SKM-1 treated with dmso at 0.1 percent for 144 hours (cell line): Measurements from ENCODE around the gene LRRN2.

Experiments used
- DNase-seq: peaks from one replicate; lab custom pipeline; 2025; ENCODE audit not compliant: unreplicated experiment; lab: John Stamatoyannopoulos, UW

Gene LRRN2

GRCh38 chr1:204663644-204664383, 21.7 kb downstream of the LRRN2 start:
- no peak for DNase-seq

- DNase-seq = no peak
Measured at GRCh38 chr1:204662530-204662929, 23.0 kb downstream of the LRRN2 start.

GRCh38 chr1:204660509-204660908, 25.0 kb downstream of the LRRN2 start:
- DNase-seq = no peak

- DNase-seq = no peak
Measured at GRCh38 chr1:204659056-204659455, 26.5 kb downstream of the LRRN2 start.

- DNase-seq = no peak
Measured at GRCh38 chr1:204658295-204658694, 27.2 kb downstream of the LRRN2 start.

- no peak for DNase-seq
Measured at GRCh38 chr1:204653590-204654340, 31.8 kb downstream of the LRRN2 start.

GRCh38 chr1:204652497-204652896, 33.0 kb downstream of the LRRN2 start:
- no peak for DNase-seq

- DNase-seq = no peak
Measured at GRCh38 chr1:204651843-204652421, 33.6 kb downstream of the LRRN2 start.

- DNase-seq = no peak
Measured at GRCh38 chr1:204650911-204651570, 34.5 kb downstream of the LRRN2 start.

- DNase-seq = no peak
Measured at GRCh38 chr1:204649721-204650521, 35.6 kb downstream of the LRRN2 start.

- no peak for DNase-seq
Measured at GRCh38 chr1:204648576-204648975, 37.0 kb downstream of the LRRN2 start.

- no peak for DNase-seq
Measured at GRCh38 chr1:204647805-204648153, 37.8 kb downstream of the LRRN2 start.

- peak; percentile 23 for DNase-seq
Measured at GRCh38 chr1:204647114-204647804, 38.3 kb downstream of the LRRN2 start.

- DNase-seq = no peak
Measured at GRCh38 chr1:204645666-204646065, 39.9 kb downstream of the LRRN2 start.

- DNase-seq = no peak
Measured at GRCh38 chr1:204645251-204645650, 40.3 kb downstream of the LRRN2 start.

GRCh38 chr1:204643503-204643902, 42.0 kb downstream of the LRRN2 start:
- DNase-seq = no peak

- DNase-seq = no peak
Measured at GRCh38 chr1:204641936-204642335, 43.6 kb downstream of the LRRN2 start.

- no peak for DNase-seq
Measured at GRCh38 chr1:204641455-204641854, 44.1 kb downstream of the LRRN2 start.

- no peak for DNase-seq
Measured at GRCh38 chr1:204640578-204640977, 45.0 kb downstream of the LRRN2 start.

GRCh38 chr1:204634260-204634910, 51.2 kb downstream of the LRRN2 start:
- no peak for DNase-seq
